Lower leg skin (tissue), 3 donors: ENCODE data around the gene NUP50.

Experiments
- CTCF ChIP-seq, 3 donors: fragments of 450-650 bp; IDR thresholded peaks; one replicate each; pipeline ENCODE4 v1.5.1; 2016; ENCODE audit warnings: antibody characterized with exemption in 3 of 3, mild to moderate bottlenecking in 3 of 3, moderate library complexity in 2 of 3
- POLR2A ChIP-seq, 2 donors: fragments of 450-650 bp; IDR thresholded peaks; one replicate each; pipeline ENCODE4 v1.6.1; 2016 to 2017; ENCODE audit warnings: antibody characterized with exemption in 2 of 2, mild to moderate bottlenecking in 1 of 2, moderate library complexity in 1 of 2

- TF ChIP-seq CTCF (IDR thresholded peaks at IDR 0.05), result no peak
- no peak for TF ChIP-seq POLR2A (IDR thresholded peaks at IDR 0.05)
These were observed 64.7 kb downstream of the NUP50 start for GRCh38 chr22:45228401-45228754.
